ENCODE results near the gene DDX17.

The DDX17 gene

GRCh38 chr22:38494498-38494897 is 11.6 kb downstream of the DDX17 start:
- H3K4me3 ChIP-seq (ENCODE audit: low read depth, low read length) = no peak overlapping the region
- TF ChIP-seq, protein P1, sequence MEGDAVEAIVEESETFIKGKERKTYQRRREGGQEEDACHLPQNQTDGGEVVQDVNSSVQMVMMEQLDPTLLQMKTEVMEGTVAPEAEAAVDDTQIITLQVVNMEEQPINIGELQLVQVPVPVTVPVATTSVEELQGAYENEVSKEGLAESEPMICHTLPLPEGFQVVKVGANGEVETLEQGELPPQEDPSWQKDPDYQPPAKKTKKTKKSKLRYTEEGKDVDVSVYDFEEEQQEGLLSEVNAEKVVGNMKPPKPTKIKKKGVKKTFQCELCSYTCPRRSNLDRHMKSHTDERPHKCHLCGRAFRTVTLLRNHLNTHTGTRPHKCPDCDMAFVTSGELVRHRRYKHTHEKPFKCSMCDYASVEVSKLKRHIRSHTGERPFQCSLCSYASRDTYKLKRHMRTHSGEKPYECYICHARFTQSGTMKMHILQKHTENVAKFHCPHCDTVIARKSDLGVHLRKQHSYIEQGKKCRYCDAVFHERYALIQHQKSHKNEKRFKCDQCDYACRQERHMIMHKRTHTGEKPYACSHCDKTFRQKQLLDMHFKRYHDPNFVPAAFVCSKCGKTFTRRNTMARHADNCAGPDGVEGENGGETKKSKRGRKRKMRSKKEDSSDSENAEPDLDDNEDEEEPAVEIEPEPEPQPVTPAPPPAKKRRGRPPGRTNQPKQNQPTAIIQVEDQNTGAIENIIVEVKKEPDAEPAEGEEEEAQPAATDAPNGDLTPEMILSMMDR (conservative IDR thresholded peaks at IDR 0.05; ENCODE audit: low read depth, low read length) = no peak
- peak; percentile 83 for DNase-seq (ENCODE audit: low read depth)

DNA sequence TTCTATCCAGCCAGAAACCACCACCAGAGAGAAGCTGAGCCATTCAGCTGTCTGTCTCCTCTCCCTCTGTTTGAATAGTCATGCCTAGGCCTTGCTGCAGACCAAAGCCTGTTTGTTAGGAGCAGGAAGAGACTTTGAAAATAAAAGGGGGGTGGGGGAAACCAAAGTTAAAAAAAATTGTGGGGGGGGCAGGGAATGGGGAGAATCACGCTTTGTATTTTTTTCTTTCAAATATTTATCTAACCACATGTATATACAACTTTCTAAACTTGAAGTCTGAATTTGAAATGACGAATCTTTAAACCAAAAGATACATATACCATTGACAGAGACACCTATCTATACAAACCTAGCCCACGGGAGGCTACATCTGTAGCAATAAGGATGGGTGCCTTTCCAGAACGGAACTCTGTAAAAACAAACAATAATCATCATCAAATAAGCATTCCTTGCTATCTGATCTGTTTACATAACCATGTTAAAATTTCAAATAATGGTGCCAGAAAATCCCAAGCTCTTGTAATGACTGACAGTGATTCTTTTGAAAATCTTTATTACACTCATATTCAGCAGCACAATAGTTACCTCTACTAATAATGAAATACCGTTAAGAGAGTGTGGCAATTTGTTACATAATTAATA is 14.3 kb downstream of the DDX17 start:
- TF ChIP-seq, protein P1 (conservative IDR thresholded peaks at IDR 0.05; ENCODE audit: low read depth, low read length) = no peak
- DNase-seq (ENCODE audit: low read depth) = no peak

DNA sequence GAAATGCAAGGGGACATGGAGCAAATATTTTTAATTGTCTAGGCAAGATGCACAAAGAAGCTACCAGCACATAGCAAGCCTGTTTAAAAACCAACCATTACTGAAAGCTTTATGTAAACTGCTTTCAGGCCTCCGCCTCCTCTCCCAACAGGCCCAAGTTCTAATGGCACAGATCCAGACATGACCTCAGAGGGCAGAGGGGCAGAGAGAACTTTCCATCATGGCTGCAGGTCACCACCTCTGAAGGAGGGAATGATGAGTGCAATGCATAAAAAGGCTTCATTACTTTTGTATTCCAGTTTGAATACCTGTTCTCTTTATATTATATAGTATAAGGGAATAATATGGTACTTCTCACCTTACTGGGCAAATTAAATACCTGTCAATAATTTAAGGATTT is 15.2 kb downstream of the DDX17 start:
- DNase-seq (ENCODE audit: low read depth) = peak; percentile 94
- TF ChIP-seq, protein P1 (conservative IDR thresholded peaks at IDR 0.05; ENCODE audit: low read depth, low read length) = no peak
- no peak overlapping the region for H3K4me3 ChIP-seq (ENCODE audit: low read depth, low read length)

More for the DNA sequence above, 14.3 kb downstream of the DDX17 start:
- no peak overlapping the region for H3K4me3 ChIP-seq (ENCODE audit: low read depth, low read length)

DNA sequence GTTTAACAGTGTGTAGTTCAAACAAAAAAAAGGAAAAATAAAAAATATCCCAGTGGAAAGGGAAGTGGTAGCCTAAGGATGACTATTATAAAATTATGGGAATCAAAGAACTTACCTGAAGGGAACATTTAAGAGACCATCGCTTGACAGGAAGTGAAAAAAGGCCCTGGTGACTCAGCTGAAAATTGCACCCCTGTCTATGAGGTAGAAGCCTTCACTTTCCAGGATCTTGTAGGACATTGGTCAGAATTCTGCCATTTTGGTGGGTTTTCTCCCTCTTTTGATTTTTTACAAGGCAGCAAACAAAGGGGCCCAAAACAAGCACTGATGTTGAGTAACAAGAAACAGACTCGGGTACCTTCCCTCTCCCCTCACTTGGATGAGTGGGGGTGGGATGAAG is 15.6 kb downstream of the DDX17 start:
- no peak overlapping the region for H3K4me3 ChIP-seq (ENCODE audit: low read depth, low read length)
- no peak for DNase-seq (ENCODE audit: low read depth)

GRCh38 chr22:38489561-38490145 is 16.5 kb downstream of the DDX17 start:
- peak; percentile 76 for DNase-seq (ENCODE audit: low read depth)
- no peak overlapping the region for H3K4me3 ChIP-seq (ENCODE audit: low read depth, low read length)
- TF ChIP-seq, protein P1 (conservative IDR thresholded peaks at IDR 0.05; ENCODE audit: low read depth, low read length) = no peak

More for the DNA sequence above, 15.6 kb downstream of the DDX17 start:
- TF ChIP-seq, protein P1 (conservative IDR thresholded peaks at IDR 0.05; ENCODE audit: low read depth, low read length) = no peak

- H3K4me3 ChIP-seq (ENCODE audit: low read depth, low read length) = no peak overlapping the region
- DNase-seq (ENCODE audit: low read depth) = no peak
- TF ChIP-seq, protein P1 (conservative IDR thresholded peaks at IDR 0.05; ENCODE audit: low read depth, low read length) = no peak
Measured at GRCh38 chr22:38489142-38489541, 17.0 kb downstream of the DDX17 start.

GRCh38 chr22:38487946-38488345 is 18.2 kb downstream of the DDX17 start:
- no peak for DNase-seq (ENCODE audit: low read depth)
- no peak overlapping the region for H3K4me3 ChIP-seq (ENCODE audit: low read depth, low read length)
- TF ChIP-seq, protein P1 (conservative IDR thresholded peaks at IDR 0.05; ENCODE audit: low read depth, low read length) = no peak
